GM19468 (cell line): Measurements from ENCODE around the gene TGFB1.
"Not testable (repeated sequence)": the region's sequence is repeated elsewhere in the genome, so short reads cannot be mapped to it uniquely, and the experiment has no call there.

Experiments used
- ATAC-seq: cut with Tn5 transposase; IDR thresholded peaks from one replicate; pipeline ENCODE4 v1.9.1; 2021; ENCODE audit warnings: mild to moderate bottlenecking, moderate library complexity, moderate number of reproducible peaks; ENCODE audit not compliant: unreplicated experiment; ENCODE audit errors: extremely low read depth

TGFB1 gene

GRCh38 chr19:41353466-41354342 lies at the start of gene TGFB1:
TGFB1 (minus strand) TSS chr19:41353922; CDS start chr19:41353044, 878 bp downstream.
- peak; percentile 42 for ATAC-seq

- no peak for ATAC-seq
Measured at GRCh38 chr19:41402010-41402409, 48.3 kb upstream of the TGFB1 start.

DNA sequence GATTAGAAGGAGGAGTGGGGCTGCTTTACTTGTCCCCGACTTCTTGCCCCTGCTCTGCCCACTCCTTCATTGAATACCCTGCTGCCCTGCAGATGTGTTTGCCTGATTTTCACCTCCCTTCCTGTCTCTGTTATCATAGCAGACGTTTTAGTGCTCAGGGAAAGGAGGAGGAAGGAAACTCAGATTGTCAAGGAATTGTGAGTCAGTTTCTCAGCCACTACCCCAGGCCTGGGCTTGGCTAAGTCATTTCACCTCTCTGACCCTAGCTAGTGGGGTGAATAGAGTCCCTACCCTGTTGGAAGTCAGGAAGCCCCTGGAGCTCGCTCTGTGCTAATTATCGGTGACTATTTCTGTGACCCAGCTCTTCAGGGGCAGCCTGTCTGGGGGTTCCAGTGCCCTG lies 47.8 kb upstream of the TGFB1 start:
- no peak for ATAC-seq

DNA sequence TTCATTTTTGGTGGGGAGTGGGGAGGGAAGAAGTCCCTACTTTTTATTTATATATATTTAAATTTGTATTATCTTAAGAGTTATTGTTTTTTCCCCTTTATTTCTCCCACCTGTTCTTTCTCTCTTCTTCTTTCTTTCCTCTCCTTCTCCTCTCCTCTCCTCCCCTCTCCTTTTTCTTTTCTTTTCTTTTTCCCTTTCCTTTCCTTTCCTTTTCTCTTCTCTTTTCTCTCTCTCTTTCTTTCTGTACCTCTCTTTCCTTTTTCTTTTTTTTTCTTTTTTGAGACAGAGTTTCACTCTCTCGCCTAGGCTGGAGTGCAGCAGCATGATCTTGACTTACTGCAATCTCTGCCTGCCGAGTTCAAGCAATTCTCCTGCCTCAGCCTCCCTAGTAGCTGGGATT lies 45.8 kb upstream of the TGFB1 start:
- ATAC-seq = no peak

- ATAC-seq = no peak
Measured at GRCh38 chr19:41399091-41399490, 45.4 kb upstream of the TGFB1 start.

DNA sequence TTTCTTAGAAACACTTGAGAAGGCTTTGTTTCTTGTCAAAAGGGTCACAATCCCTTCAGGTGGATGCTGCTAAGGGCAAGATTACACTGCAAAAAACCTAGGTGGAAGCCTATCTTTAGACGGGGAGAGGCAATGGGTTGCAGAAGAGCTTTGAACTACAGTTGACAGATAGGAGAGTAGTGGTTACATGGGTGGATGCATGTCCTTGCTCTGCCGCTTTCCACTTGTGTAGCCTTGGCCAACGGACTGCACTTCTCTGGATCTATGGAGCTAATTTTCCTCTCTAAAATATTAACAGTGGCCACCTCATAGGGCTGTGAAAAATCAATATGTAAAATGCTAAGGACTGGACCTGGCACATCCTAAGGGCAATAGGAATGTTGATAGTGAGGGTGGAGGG lies 44.9 kb upstream of the TGFB1 start:
- no peak for ATAC-seq

- ATAC-seq = no peak
Measured at GRCh38 chr19:41398050-41398418, 44.3 kb upstream of the TGFB1 start.

- peak; percentile 79 for ATAC-seq
Measured at GRCh38 chr19:41397086-41398049, 43.6 kb upstream of the TGFB1 start, which contains the start of the genes BCKDHA and EXOSC5. BCKDHA (plus strand) TSS chr19:41397818; CDS start chr19:41397828, 10 bp downstream. EXOSC5 (minus strand) TSS chr19:41397359; CDS start chr19:41397328, 31 bp downstream.

DNA sequence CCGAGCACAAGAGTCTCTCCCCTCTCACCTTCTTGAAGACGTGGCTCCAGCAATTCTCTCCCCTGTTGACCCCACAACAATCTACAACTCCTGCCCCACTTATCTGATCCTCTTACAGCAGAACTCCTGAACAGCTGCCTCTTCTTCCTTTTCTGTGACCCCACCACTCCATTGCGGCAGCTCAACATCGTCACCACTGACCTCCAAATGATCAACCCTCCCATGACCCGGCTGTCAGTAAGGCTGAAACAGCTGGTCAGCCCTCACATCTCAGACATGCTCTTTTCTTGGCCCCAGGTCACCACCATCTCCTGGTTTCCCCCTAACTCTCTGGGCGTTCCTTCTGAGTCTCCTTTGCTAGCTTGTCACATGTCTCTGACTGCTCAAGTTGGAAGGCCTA lies 41.6 kb upstream of the TGFB1 start:
- no peak for ATAC-seq

DNA sequence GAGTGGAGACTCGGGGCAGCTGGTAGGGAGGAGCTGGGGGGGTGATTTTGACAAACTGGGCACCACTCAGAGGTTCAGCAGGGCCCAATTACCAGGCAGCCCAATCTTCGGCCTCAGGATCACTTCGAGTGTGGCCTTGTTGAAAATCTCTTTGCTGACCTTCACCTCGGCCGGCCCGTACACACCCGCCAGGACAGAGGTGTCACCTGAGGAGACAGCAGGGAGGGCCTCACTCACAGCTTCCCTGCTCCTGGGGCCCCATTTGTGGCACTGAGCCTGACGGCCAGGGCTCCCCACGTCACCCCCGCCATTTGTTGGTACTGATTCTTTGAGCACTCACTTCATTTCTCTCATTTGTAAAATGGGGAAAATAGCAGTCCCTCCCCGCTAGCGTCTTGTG lies 39.1 kb upstream of the TGFB1 start:
- no peak for ATAC-seq

GRCh38 chr19:41391618-41392017 lies 37.9 kb upstream of the TGFB1 start:
- no peak for ATAC-seq

- no peak for ATAC-seq
Measured at GRCh38 chr19:41386442-41386841, 32.7 kb upstream of the TGFB1 start.

DNA sequence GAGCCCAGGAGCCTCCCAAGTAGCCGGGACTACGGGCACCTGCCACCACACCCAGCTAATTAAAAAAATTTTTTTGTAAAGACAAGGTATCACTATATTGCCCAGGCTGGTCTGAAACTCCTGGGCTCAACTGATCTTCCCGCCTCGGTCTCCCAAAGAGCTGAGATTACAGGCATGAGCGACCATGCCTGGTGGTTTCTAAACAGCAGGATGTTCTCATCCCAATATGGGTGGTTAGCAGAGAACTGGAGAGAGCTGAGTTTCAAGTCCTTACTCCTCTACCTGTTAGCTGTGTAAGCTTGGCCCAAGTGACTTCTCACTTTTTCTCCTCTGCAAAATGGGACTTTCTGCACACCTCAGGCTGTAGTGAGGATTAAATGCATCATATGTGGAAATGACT lies 30.6 kb upstream of the TGFB1 start:
- no peak for ATAC-seq

DNA sequence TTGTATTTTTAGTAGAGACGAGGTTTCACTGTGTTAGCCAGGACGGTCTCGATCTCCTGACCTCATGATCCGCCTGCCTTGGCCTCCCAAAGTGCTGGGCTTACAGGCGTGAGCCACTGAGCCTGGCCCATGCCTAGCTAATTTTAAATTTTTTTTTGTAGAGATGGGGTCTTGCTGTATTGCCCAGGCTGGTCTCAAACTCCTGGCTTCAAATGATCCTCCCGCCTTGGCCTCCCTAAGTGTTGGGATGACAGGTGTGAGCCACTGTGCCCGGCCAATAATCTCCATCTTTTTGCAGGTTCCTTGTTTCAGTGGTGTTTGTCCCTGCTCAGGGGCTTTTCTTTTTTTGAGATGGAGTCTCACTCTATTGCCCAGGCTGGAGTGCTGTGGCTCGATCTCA lies 27.8 kb upstream of the TGFB1 start:
- not testable (repeated sequence) for ATAC-seq

DNA sequence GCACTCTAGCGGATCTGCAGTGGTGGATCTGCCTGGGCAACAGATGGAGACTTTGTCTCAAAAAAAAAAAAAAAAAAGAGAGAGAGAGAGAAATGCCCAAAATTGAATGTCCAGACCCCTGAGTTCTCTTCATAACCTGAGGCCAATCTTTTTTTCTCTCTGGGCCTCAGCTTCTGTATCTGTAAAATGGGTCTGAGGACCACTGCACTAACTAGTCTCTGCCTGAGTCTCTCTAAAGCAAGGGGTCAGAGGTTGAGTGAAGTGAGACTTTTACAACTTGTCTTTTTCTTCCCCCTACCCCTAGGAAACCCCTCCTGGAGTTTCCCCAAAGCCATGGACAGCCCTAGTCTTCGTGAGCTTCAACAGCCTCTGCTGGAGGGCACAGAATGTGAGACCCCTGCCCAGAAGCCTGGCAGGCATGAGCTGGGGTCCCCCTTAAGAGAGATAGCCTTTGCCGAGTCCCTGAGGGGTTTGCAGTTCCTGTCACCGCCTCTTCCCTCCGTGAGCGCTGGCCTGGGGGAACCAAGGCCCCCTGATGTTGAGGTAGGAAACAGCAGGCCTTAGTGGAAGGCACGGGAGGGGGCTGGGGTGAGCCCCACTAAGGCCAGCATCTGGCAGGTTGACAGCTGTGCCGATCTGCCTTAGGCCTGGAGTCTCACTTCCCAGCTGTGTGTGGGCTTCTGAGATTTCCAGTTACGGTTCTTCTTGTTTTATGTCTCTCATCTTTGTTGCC lies 24.4 kb upstream of the TGFB1 start:
- peak; percentile 33 for ATAC-seq

- no peak for ATAC-seq
Measured at GRCh38 chr19:41376998-41377365, 23.3 kb upstream of the TGFB1 start.

DNA sequence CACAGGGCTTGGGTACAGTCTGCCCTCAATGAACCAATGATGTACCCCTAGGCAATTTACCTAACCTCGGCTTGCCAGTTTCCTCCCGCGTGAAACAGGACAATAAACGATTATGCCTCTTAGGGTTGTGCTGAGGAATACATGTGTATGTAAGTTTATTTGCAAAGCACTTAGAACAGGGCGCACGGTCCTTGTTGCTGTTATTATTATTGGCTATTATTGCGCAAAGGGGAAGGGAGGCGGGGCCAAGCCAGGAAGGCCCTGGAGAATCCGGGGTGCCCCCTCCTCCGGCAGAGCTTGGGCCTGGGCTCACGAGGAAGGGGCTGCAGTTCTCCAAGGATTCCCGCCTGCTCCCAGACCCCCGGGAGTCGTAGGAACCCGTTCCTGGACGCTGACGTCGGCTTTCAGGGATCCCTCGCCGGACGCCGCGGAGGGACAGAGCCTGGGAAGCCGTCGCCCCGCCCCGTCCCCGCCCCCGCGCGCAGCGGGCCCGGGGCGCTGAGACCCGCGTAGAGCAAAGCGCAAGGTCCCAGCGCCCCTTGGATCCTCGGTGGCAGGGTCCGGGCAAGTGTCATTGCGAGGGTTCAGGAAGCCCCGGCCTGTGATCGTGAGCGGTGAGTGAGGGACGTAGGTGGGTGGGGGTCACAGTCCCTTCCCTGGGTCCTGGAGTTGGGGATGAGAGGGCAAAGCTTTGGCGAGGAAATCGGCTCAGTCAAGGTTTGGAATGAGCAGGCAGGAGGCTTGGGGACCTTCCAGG lies 22.7 kb upstream of the TGFB1 start, which contains the start of gene TMEM91:
TSS of gene TMEM91 (plus strand) at position 293 of the 757 bp plus-strand sequence. CDS start 1,777 bp downstream, outside the sequence.
- ATAC-seq = no peak

- no peak for ATAC-seq
Measured at GRCh38 chr19:41373993-41374392, 20.3 kb upstream of the TGFB1 start.

DNA sequence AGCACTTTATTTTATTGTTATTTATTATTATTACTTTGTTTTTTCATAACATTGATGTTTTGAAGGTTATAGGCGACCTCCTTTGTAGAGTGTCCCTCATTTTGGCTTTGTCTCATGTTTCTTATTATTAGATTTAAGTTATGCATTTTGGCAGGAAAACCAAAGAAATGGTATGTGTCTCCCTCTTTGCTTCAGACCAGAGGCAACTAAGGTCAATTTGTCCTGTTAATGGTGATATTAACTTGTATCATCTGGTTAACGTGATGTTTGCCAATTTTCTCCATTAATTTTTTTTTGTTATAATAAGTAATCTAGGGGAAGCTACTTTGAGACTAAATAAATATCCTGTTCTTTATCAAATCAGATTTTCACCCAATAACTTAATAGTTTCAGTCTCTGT lies 18.8 kb upstream of the TGFB1 start:
- no peak for ATAC-seq
